ENCODE results near the gene SH3BP5L.

The SH3BP5L gene

GRCh38 chr1:248862695-248862997, 36.9 kb upstream of the SH3BP5L start:
- TF ChIP-seq, protein P1, sequence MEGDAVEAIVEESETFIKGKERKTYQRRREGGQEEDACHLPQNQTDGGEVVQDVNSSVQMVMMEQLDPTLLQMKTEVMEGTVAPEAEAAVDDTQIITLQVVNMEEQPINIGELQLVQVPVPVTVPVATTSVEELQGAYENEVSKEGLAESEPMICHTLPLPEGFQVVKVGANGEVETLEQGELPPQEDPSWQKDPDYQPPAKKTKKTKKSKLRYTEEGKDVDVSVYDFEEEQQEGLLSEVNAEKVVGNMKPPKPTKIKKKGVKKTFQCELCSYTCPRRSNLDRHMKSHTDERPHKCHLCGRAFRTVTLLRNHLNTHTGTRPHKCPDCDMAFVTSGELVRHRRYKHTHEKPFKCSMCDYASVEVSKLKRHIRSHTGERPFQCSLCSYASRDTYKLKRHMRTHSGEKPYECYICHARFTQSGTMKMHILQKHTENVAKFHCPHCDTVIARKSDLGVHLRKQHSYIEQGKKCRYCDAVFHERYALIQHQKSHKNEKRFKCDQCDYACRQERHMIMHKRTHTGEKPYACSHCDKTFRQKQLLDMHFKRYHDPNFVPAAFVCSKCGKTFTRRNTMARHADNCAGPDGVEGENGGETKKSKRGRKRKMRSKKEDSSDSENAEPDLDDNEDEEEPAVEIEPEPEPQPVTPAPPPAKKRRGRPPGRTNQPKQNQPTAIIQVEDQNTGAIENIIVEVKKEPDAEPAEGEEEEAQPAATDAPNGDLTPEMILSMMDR (conservative IDR thresholded peaks at IDR 0.05; ENCODE audit: low read depth, low read length): no peak
- H3K4me3 ChIP-seq (ENCODE audit: low read length): peak overlapping the region; percentile 63
- no peak for DNase-seq (ENCODE audit: low read depth)

DNA sequence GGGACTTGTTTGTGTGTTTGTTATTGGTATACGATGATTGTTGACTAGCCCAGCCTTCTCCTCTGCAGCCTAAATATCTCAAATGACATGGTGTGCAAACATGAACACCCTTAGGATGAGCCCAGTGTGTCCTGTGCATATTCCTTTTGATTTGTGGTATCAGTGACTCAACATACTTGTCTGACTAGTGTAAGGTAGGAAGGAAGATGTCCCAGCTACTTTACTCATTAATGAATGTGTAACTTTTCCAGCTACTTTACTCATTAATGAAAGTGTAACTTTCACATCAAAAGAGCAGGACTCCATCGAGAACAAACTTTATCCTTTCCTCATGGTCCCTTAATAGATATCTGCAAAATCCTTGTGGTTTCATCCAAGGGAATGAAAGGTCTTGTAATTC, 35.9 kb upstream of the SH3BP5L start:
- no peak overlapping the region for H3K4me3 ChIP-seq (ENCODE audit: low read length)
- TF ChIP-seq, protein P1 (conservative IDR thresholded peaks at IDR 0.05; ENCODE audit: low read depth, low read length): no peak
- no peak for DNase-seq (ENCODE audit: low read depth)

- DNase-seq (ENCODE audit: low read depth): no peak
- TF ChIP-seq, protein P1 (conservative IDR thresholded peaks at IDR 0.05; ENCODE audit: low read depth, low read length): no peak
- H3K4me3 ChIP-seq (ENCODE audit: low read length): no peak overlapping the region
Observed at GRCh38 chr1:248860007-248860406, 34.3 kb upstream of the SH3BP5L start.

- TF ChIP-seq, protein P1 (conservative IDR thresholded peaks at IDR 0.05; ENCODE audit: low read depth, low read length): no peak
- H3K4me3 ChIP-seq (ENCODE audit: low read length): peak within 1 kb of the TSS; percentile 75
- DNase-seq (ENCODE audit: low read depth): peak; percentile 86
Observed at GRCh38 chr1:248858891-248859889, 33.5 kb upstream of the SH3BP5L start, which contains the start of gene ZNF692. Gene ZNF692, minus strand, starts transcription at chr1:248859085. Its CDS starts 776 bp downstream, at chr1:248858309.

GRCh38 chr1:248858096-248858890, 32.6 kb upstream of the SH3BP5L start:
- peak; percentile 21 for DNase-seq (ENCODE audit: low read depth)
- peak overlapping the region; percentile 45 for H3K4me3 ChIP-seq (ENCODE audit: low read length)
- TF ChIP-seq, protein P1 (conservative IDR thresholded peaks at IDR 0.05; ENCODE audit: low read depth, low read length): peak; percentile 45

DNA sequence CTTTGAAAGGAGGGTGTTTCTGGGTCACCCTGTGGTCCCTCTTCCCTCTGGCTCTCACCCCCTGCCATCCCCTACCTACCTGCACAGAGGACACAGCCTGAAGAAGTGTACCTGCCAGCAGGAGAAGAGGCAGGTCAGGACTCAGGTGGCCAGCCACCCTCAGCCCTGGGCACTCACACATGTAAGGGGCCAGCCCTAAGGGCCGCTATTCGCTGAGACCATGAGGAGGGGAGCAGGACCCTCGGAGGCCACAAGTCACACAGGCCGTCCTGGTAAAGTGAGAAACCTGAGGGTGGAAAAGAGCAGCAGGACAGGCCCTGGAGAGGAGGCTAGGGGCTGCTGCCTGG, 32.0 kb upstream of the SH3BP5L start:
- no peak for DNase-seq (ENCODE audit: low read depth)
- TF ChIP-seq, protein P1 (conservative IDR thresholded peaks at IDR 0.05; ENCODE audit: low read depth, low read length): no peak
- peak overlapping the region; percentile 45 for H3K4me3 ChIP-seq (ENCODE audit: low read length)
